HG03439 (cell line): ENCODE data around the gene DLX1.

Experiments
- ATAC-seq: cut with Tn5 transposase; IDR thresholded peaks from one replicate; pipeline ENCODE4 v1.9.1; 2021; ENCODE audit warnings: mild to moderate bottlenecking, moderate library complexity; ENCODE audit not compliant: unreplicated experiment

DLX1 gene

DNA sequence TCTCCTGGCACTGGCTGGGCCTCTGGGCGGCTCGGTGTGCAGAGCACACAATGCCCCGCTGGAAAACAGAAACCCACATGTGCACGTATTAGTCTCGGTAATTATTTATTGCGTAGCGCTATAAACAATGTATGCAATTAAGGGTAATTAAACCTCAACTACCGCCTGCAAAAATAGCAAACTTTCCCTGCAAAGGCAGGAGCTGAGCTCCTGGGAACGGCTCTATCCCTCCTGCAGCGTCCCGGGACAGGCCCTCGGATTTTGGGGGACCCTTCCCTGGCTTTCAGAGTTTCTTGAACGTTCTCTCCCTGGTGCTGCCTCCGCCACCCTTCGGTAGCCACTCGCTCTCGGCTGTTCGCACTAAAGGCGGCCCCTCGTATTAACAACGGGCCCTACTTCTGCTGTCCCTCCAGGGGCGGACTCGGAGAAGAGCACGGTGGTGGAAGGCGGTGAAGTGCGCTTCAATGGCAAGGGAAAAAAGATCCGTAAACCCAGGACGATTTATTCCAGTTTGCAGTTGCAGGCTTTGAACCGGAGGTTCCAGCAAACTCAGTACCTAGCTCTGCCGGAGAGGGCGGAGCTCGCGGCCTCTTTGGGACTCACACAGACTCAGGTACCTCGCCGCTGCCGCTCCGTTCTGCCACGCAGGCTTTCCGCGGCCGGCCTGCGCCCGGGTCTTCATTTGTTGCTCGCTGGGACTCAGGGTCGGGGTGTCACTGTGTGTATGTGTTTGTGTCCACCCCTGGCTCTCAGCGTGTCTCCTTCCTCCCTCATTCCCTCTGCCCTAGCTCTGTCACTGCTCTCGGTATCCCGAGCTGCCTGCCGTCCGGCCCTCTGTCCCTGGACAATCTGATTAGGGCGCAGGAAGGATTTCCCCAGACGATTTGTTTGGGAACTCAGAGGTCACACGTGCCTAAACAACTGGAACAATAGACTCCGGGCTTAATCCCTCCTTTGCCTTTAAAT lies 1.2 kb downstream of the DLX1 start:
- no peak for ATAC-seq

DNA sequence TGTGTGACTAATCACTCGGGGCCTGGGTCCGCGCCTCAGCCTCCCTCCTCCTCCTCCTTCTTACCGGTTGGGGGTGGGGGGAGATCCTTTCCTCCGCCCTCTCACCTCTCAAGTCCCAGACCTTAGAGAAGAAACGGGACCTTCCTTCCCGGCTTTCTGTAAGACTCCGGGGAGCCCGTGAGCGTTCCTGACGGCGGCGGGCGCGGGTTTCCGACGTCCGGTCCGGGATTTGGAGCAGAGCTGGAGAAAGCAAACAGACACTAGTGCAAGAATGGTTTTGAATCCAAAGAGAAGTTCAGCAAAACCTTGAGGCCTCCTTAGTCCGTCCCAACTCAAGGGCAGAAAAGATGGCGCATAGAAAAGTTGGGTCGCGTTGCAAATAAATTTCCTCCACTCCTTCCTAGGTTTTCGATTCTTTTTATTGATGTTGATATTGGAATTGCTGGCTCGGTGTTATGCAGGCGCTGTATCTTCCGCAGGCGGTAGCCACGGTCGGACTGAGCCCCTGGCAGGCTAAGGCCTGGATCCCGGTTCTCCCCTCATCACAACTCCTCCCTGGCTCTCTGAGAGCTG lies 2.0 kb downstream of the DLX1 start:
- ATAC-seq, result no peak

DNA sequence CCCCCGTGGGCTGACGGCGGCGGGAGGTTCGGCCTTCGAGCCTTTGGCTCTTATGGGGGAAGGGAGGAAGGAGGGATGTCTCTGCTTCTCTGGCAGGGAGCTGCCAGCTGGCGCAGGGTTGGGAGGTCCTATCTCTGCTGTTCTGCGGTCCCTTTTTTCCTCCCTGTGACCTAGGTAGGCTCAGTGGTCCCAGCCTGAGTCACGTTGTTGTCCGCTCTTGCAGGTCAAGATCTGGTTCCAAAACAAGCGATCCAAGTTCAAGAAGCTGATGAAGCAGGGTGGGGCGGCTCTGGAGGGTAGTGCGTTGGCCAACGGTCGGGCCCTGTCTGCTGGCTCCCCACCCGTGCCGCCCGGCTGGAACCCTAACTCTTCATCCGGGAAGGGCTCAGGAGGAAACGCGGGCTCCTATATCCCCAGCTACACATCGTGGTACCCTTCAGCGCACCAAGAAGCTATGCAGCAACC lies 2.5 kb downstream of the DLX1 start:
- ATAC-seq, result no peak

DNA sequence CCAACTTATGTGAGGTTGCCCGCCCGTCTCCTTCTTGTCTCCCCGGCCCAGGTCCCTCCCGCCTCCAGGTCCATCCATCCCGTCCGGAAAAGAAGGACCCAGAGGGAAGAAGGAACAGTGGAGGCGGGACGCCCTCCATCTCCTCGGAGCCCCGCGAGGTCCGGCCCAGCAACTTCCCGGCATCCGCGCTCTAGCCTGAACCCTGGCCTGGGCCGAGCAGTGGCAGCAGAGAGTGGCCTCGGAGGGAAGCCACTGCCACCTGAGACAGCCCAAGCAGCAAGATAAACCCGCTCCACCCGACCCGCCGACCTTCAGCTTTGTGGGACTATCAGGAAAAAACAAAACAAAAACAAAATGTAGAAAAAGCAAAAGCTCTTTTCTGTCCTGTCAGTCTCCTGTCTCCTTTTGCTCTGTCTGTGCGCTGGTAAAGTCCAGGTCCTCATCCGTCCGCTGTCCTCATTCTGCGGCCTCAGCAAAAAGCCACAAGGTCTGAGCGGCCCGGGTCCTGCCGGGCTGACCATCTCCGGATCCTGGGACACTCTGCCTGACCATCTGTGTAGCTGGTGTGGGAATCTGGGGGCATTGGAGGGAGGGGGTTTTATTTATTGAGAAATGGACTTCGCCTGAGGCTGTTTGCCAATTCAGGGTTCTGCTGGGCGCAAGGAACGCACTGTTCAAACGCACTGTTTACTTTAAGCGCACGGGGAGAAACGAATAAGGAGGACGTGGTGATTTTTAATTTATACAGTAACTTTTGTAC lies 3.1 kb downstream of the DLX1 start:
- no peak for ATAC-seq

DNA sequence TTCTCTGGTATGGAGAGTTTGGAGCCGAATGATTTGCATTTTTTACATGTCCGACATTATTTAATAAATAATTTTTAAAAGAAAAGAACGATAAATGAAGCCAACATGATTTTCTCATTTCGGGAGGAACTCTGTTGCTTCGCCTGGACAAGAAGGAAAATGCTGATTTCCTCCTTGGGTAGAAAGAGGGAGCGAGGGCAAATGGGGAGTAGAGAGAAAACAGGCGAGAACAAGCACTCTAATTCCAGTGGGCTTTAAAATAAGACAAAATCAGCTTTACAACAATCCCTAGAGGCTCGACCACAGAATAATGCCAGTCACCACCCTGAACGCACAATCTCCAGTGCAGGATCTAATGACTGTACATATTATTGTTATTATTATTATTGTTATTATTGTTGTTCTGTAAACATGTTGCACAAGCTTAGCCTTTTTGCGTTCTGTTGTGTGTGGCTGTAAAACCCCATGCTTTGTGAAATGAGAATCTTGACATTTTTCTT lies 3.7 kb downstream of the DLX1 start:
- no peak for ATAC-seq

DNA sequence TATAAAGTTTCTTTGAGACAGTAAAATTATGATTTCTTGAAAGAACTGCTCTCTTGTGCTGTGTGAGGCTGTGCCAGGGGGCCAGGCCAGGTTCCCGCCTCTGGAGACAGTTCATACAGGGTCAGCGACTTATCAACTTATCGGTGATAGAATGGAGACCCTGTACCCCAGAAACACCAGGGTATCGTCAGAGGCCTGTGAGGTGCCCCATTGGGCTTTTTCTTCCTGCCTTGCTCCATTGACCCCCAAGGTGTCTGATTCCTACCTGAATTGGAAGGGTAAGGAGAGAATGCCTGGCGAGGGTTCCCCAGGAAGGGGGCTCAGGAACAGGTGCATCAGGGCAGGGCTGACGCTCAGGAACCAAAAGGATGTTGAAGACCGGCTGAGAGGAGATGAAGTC lies 4.3 kb downstream of the DLX1 start:
- ATAC-seq, result no peak

DNA sequence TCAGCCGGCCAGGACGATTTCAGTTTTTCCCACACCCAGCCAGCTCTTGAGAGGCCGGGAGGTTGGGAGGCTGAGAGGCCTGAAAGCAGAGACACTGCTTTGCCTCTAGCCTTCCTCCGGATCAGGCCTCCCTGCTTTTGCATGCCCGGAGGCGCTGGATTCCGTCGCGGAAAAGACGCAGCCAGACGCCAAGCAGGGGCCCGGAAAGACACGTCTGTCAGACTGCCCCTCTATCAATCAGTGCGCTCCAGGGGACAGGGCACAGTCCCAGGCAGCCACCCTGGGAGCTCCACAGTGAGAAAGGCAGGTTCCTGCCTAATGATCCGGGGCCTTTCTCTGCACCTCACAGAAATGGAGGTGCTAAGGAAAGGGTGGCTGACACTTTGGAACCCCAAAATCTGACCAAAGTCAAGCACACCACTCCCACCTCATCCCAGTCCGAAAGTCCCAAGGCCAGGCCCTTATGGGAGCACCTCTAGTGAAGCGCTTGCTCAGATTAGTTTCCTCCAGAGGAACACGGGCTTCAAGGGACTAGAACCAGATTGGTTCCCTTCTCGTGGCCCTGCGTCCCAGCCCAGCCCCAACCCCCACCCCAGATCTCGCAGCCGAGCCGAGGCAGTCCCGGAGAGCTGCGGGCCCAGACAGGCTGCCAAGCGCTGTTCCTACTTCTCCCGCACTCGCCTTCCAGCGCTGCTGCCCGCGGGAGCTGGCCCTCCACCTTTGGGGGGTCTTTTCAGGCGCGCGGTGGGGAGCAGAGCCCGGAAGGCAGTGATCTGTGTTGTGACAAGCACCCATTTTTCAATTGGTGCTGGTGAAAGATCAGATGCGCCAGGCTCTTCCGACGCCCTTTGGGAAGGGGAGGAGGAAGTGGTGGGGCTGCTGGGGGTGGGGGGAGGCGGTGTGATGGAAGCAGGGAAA lies 5.0 kb downstream of the DLX1 start:
- no peak for ATAC-seq

DNA sequence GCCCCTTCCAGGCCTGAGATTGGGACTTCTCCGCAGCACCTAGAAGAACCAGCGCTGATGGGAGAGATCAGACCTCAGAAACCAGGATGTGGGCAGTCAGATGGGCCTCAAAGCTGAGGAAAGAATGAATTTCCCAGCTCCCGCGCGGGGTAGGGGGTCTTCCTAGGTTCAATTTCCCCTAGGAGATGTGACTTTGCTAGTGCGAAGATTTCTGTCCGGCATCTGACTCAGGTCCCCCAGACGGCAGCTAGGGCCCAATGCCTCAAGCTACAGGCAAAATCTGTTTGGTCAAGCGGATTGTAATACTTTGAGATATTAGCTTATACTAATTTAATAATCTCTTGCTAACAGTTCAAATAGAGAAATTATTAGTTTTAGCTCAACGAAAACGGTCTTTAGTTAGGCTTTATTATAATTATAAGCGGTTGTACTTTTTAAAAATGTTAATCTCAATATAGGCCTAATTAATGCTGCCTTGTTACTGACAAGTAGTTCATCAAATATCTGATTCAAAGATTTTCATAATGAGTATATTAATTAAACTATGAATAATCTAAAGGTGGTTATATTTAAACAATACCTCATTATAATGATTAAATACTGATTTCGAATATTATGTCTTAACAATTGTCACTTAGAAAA lies 5.8 kb downstream of the DLX1 start:
- ATAC-seq, result no peak

DNA sequence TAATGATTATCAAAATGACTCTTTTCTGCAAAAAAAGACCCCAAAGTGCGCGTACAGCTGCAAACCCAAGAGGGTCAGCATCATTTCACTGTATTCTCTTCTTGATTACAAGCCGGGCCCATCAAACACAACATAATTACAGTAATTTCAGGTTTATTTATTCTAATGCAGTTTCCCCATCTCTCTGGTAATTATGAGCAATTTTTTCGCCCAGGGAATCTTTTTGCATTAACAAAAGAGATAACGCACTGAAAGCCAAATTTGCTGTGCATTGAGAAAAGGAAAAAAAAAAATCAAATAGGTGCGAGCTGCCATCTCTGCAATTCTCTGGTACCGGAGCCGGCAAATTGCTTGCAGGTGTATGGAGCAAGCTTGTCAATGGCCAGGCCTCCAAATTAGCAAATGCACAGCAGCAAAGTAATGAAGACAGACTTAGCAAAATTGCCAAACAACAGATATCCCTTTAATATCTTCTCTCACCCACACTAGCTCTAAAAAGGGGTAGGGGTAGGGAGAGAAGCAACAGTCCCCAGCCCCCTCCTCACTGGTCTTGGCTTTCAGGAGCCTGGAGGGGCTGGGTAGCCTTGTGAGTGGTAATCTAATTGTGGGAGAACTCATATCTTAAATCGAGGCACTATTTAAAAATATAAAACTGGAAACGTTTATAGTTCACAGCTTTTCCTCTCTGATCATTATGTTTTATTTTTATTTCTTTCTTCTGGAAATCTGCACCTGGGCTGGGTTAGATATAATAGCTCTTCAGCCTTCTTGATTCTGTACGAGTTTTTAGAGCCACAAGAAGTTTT lies 6.7 kb downstream of the DLX1 start:
- no peak for ATAC-seq

DNA sequence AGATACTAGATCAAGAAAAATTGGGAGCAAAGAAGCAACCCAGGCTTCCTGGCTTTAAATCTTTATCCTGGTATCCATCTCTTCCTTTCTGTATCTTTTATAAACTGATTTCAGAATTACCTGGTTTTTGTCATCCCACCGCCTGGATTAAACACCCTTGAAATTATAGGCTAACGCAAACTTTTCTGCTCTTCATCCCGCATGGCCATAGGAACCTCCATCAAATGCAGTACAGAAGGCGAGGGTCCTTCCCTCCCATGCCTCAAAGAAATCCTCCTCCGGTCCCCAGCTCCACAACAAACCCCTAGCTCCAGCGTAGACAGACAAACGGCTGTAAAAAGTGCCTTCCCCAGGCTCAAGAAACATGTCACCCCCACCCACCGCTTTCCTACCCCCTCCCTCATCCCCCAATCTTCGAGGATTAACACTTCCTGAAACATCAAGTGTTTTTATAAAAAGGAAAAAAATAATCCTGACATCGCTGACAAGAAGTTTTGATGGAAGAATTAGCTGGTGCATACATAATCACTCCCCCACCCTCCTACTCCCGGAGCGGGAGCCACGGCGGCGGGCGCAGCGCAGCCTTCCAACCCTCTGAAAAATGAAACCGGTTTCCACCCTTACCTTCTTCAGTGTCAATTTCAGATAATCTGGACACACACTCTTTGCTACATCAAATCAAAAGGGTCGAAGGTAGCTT lies 7.6 kb downstream of the DLX1 start:
- ATAC-seq, result no peak

DNA sequence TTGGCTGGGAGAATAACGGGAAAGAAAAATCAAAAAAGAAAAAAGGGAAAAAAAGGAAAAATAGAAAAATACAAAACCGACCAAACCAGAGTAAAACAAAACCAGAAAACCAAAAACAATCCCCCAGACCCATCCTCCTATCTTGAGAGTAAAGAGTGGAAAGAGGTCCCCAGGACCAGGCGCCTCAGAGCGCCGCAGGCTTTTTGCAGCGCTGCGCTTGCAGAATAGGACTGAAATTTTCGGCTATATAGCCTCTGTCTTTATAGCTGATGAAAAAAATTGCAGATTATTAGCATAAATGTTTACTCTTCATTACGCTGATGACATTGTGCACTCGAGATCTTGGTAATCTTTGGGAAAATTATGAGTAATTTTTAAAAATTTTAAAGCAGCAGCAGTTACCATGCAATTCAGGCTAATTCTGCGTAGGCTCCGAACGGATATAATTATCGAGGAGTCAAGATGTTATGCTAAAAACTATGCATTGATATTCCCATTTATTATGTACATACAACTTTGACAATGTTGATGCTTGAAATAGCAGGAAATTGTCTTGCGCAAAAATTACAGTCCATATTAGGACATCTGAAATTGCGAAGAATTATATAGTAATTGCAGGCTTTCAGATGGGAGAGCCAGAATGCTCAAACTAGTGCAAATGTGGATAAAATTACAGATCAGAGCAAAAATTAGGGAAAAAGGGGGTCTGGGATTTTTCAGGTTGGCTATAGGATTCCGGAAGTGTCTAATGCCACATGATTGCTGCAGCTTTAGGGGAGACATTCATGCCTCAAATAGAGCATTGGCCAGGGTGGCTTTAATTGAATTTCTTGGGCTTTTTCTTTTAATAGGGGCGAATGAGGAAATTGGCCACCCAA lies 8.3 kb downstream of the DLX1 start:
- no peak for ATAC-seq

DNA sequence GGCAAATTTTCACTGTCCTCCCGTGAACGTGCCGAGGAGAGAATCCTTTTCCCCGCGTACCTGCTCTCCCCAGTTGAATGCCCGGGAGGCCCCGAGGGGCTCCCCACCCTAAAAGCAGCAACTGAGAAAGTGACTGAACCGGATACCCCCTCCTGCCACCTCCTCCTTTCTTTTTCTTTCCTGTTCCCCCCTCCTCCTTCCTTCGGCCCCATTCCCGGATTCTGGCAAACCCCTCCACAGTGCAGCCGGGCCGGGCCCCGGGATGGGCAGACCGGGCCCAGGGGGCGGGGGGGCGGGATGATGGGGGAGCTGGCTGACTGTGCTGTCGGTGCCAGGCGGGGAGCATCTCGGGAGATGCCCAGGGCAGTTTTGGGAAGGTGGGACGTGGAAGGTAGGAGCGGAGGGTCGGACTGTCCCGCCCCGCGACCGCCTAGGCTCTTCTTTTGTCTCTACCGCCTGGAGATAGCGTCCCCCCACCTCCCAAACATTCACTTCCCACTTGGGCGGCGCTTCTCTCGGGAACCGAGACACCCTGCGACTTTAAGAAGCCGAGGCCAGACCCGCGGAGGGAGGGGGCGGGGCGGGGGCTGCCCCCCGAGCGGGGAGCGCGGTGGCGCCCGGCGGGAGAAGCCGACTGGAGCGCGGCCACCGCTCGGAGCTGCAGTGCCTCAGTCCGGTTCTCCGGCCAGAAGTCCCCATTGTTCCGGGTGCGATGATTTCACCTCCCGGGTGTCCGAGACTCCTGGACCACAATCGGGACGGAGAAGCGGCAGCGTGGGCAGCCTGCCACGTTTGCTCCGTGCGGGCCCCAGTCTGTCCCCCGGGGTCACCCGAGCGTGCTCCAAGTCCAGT lies 9.2 kb downstream of the DLX1 start:
- ATAC-seq, result no peak

DNA sequence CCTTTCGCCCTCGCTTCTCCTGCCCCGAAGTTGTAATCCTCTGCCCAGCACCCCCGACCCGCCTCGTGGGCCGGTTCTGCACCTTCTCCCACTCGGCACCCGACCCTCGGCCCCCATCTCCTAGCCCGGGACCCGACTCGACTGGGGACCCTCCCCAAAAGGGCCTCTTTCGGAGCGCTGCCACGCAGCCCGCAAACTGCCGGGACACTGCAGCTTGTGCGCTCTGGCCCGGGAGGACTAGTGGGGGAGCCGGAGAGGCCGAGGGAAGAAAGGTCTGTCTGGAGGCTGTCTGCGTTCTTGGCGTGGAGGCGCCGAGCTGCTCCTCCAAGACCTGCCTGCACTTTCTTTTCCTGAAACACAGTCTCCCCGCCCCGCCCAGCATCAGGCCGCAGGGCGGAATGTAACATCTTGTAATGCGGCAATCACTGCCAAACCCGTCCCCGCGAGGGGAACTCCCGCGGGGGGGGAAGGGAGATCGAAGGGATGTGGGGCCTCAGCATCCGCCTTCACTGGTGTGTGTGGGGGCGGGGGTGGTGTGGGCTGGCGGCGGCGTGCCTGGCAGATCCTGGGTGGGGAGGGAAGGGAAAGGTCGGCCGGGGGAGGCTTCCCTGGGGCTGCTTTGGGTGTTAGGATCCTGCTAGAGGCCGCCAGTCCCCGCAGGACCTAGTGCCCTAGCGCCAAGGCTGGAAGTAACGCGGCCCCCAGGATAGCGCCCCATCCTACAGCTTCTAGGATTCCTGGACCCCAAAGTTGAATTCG lies 10.0 kb downstream of the DLX1 start:
- no peak for ATAC-seq

DNA sequence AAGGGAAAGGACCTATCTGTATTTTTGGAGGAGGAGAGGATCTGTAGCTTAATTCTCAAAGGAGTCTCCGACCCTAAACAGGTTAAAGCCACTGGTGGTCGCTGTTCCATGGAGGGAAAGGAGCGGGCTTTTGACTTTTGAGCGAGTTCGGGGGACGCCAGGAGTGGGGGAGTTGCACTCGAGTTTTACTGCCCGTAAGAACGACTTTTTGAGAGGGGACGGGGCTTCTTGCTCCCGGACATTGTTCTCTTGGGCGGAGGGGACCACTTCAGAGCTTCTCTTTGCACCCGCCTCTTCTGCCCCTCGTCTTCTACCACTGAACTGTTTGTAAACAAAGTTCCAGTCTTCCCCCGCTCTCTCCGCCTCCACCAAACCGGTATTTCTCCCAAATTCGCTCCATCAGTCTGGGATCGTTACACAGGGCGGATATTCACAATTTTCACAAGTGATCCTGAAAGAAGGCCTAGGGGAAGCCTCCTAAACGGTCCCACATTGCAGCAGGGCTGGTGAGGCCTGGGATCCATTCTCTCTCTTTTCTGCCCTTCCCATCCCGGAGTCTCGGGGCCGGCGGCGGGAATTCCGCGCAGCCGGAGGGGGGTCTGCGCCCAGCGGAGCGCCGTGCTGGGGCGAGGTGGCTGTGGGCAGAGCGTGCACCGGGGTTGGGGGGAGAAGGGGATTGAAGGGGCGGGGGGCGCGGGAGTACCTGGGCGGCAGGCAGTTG lies 10.8 kb downstream of the DLX1 start:
- no peak for ATAC-seq
